ENCODE data around the gene SNRNP200.

Gene SNRNP200

GRCh38 chr2:96316999-96317398 lies 11.7 kb upstream of the SNRNP200 start:
- Histone ChIP-seq H3K79me2 (ENCODE audit: insufficient read depth, low read depth) (no peaks in the 10 kb centered on the region), H3K9ac (no peak overlapping the region), H3K36me3 (ENCODE audit: insufficient read depth) (no peaks in the 10 kb centered on the region), H3K4me2 (no peak overlapping the region), H4K20me1 (ENCODE audit: insufficient read depth) (no peaks in the 10 kb centered on the region), H3K4me1 (ENCODE audit: low read depth, poor library complexity, severe bottlenecking) (peaks cover 19% of the 10 kb centered on the region), H3K27me3 (ENCODE audit: insufficient read depth, low read depth) (no peaks in the 10 kb centered on the region), H2AFZ (ENCODE audit: low read depth) (no peak overlapping the region), H3K27ac (no peak overlapping the region), H3K4me3 (IDR thresholded peaks at IDR 0.05; ENCODE audit: insufficient read depth, low read depth, low read length) (no peak overlapping the region)
- TF ChIP-seq CTCF (conservative IDR thresholded peaks at IDR 0.05; ENCODE audit: low read depth, low read length): no peak

- Histone ChIP-seq H3K4me2 (no peak overlapping the region), H3K27me3 (ENCODE audit: insufficient read depth, low read depth) (no peaks in the 10 kb centered on the region), H2AFZ (ENCODE audit: low read depth) (no peak overlapping the region), H3K36me3 (ENCODE audit: insufficient read depth) (no peaks in the 10 kb centered on the region), H3K4me3 (IDR thresholded peaks at IDR 0.05; ENCODE audit: insufficient read depth, low read depth, low read length) (no peak overlapping the region), H3K27ac (no peak overlapping the region), H3K79me2 (ENCODE audit: insufficient read depth, low read depth) (no peaks in the 10 kb centered on the region), H4K20me1 (ENCODE audit: insufficient read depth) (no peaks in the 10 kb centered on the region), H3K9ac (no peak overlapping the region), H3K4me1 (ENCODE audit: low read depth, poor library complexity, severe bottlenecking) (peaks cover 19% of the 10 kb centered on the region)
- TF ChIP-seq CTCF (conservative IDR thresholded peaks at IDR 0.05; ENCODE audit: low read depth, low read length): no peak
These were observed 10.2 kb upstream of the SNRNP200 start for GRCh38 chr2:96315400-96316071.

- Histone ChIP-seq H2AFZ (ENCODE audit: low read depth) (no peak overlapping the region), H3K36me3 (ENCODE audit: insufficient read depth) (no peaks in the 10 kb centered on the region), H3K27me3 (ENCODE audit: insufficient read depth, low read depth) (no peaks in the 10 kb centered on the region), H3K4me3 (IDR thresholded peaks at IDR 0.05; ENCODE audit: insufficient read depth, low read depth, low read length) (no peak overlapping the region), H3K4me2 (no peak overlapping the region), H3K79me2 (ENCODE audit: insufficient read depth, low read depth) (no peaks in the 10 kb centered on the region), H3K27ac (no peak overlapping the region), H3K9ac (no peak overlapping the region), H3K4me1 (ENCODE audit: low read depth, poor library complexity, severe bottlenecking) (peaks cover 17% of the 10 kb centered on the region), H4K20me1 (ENCODE audit: insufficient read depth) (no peaks in the 10 kb centered on the region)
- TF ChIP-seq CTCF (conservative IDR thresholded peaks at IDR 0.05; ENCODE audit: low read depth, low read length): no peak
These were observed 9.7 kb upstream of the SNRNP200 start for GRCh38 chr2:96315005-96315399.

GRCh38 chr2:96308248-96308647 lies 2.9 kb upstream of the SNRNP200 start:
- peaks cover 25% of the 10 kb centered on the region for H3K4me1 ChIP-seq (ENCODE audit: low read depth, poor library complexity, severe bottlenecking)
- no peaks in the 10 kb centered on the region for H4K20me1 ChIP-seq (ENCODE audit: insufficient read depth)
- H2AFZ ChIP-seq (ENCODE audit: low read depth): no peak overlapping the region
- no peak for TF ChIP-seq CTCF (conservative IDR thresholded peaks at IDR 0.05; ENCODE audit: low read depth, low read length)
- no peak overlapping the region for H3K27ac ChIP-seq
- H3K27me3 ChIP-seq (ENCODE audit: insufficient read depth, low read depth): no peaks in the 10 kb centered on the region
- H3K36me3 ChIP-seq (ENCODE audit: insufficient read depth): peaks cover 3% of the 10 kb centered on the region; the same call in 1 of the 2 replicates
- H3K4me2 ChIP-seq: no peak overlapping the region
- H3K9ac ChIP-seq: no peak overlapping the region
- H3K79me2 ChIP-seq (ENCODE audit: insufficient read depth, low read depth): peaks cover 20% of the 10 kb centered on the region
- no peak overlapping the region for H3K4me3 ChIP-seq (IDR thresholded peaks at IDR 0.05; ENCODE audit: insufficient read depth, low read depth, low read length)

Measured in KMS-11 (cell line).